HG02798 (cell line): Measurements from ENCODE around the gene LY86.
A peak's percentile ranks its signal among the peaks of the same experiment; 100 is the strongest.

Experiments used
- ATAC-seq: cut with Tn5 transposase; IDR thresholded peaks from one replicate; pipeline ENCODE4 v1.9.1; 2021; ENCODE audit warnings: mild to moderate bottlenecking; ENCODE audit not compliant: unreplicated experiment, poor library complexity

Gene LY86

DNA sequence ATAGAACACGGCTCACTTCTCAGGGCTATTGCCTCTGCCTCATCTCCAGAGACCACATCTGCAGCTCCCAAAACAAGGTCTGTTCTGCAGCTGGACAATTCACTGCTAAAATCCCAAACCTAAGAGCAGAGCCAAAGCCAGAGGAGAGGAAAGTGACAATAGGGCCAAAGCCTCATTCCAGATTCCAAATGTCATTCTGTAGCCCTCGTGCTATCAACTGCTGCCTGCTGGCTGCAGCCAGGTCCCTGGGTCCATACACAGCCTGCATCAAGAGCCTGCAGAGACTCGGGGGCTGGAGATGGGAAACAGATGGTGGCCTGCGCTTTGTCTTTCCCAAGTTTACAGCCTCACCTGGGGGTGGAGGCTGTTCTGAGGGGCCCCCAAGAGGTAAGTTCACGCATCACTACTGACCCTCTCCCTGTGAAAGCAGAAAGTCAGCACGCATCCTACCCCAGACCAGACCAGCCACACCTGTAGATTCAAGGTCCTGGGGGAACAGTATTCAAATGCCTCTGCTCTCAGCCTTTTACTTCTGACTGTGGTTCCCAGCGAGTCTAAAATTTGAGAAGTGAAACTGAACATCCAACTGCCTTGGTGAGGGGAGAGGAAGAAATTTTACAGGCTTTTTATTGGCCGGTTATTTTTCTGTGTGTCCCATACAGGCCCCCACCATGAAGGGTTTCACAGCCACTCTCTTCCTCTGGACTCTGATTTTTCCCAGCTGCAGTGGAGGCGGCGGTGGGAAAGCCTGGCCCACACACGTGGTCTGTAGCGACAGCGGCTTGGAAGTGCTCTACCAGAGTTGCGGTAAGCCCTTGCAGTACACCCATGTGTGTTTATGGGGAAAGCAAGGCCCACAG, at the start of gene LY86:
LY86 (plus strand) TSS at position 657 of the 860 bp plus-strand sequence; CDS start at position 672, 15 bp downstream.
- peak; percentile 55 for ATAC-seq

GRCh38 chr6:6539036-6539435, 49.5 kb upstream of the LY86 start:
- ATAC-seq, result no peak

- ATAC-seq, result no peak
Observed at GRCh38 chr6:6542357-6542756, 46.2 kb upstream of the LY86 start.

DNA sequence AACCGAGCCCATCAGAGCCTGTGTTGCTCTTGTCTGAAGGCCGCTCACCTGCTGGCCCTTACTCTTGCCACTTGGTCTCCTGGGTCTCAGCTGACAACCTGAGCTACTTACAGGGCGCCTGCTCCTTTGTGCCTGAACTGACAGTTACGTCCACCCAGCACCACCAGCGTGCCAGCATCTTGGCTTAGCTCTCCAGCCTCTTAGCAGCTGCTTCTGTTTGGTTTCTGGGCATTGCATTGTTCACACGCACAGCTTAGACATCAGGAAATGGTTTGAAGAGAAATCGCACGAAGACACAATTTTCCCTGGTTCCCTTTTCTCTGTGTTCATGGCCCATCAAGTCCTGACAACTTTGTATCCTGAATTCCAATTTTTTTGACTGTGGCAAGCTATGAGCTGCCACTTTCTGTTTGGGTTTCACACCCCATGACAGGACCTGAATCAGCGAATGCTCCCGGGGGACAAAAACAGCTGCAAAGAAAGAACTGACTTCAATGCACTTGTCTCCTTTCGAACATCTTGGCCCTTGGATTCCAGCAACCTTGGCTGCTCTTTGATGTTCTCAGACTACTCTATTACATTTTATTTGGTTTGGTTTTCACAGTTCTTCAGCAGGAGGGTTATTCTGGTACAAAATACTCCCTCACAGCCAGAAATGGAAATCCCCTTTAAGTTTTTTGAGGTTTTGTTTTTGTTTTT, 45.2 kb upstream of the LY86 start:
- ATAC-seq, result peak; percentile 23

DNA sequence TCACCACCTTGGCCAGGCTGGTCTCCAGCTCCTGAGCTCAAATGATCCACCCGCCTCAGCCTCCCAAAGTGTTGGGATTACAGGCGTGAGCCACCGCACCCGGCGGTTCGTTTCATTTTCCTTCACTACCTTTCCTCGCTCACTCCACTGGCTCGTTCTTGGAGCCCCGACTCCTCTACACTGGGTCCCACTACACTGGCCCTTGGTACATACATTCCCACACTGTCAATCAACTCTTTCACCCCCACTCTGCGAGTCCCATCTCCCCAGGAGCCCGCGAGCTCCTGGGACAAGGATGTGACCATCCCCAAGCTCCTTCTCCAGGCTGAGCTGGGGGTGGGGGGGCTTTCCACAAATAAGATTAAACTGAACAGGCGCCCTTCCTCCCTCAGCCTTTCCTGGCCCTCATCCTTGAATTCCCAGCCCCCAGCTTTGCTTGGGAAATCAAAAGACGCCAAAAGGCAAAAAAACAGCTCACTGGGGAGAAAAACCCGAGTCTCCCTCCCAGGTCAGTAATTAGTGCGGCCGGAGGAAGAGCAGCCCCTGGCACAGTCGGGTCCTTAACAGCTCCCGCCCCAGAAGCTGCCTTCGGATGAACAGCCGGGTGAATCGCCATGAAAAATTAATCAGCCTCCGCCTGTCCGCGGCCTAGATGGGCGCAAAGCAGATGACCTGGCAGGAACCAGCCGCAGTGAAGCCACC, 42.8 kb upstream of the LY86 start:
- ATAC-seq, result peak; percentile 12

GRCh38 chr6:6546318-6547109, 42.0 kb upstream of the LY86 start:
- ATAC-seq, result peak; percentile 52

- peak; percentile 80 for ATAC-seq
Observed at GRCh38 chr6:6547110-6547879, 41.2 kb upstream of the LY86 start.

GRCh38 chr6:6556161-6556737, 32.3 kb upstream of the LY86 start:
- ATAC-seq, result no peak

DNA sequence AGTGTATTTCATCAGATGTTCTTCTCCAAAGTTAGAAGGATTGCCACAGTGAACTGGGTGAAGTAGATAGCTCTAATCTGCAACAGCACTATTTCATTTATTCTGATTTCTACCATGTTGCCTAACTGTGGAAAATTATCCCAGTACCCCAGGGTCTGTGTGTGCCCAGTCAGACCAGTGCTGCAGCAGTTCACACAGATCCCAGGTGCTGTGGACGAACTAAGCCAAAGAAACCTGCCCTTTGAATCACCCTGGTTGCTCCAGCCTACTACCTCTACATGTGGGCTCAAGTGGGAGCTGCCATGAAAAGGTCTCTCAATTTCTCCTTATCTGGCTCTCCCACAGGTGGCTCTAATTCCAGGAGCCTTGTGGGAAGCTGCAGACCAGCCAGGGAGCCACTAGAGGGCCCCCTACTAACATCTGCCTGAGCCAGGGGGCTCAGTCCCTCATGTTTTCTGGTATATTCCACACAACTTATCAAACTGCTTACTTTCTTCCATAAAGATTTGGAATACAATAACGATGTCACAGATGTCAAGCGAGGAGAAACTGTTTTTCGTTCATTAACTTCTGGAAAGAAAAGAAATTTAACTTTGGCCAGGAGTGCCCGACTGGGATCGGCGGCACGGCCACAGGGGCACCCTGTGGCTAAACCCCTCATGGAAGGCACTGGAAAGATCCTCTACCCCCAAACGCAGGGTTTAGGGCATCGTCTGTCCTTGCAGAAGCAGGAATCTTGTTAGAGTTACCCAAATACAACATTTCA, 31.6 kb upstream of the LY86 start:
- ATAC-seq, result peak; percentile 57

- no peak for ATAC-seq
Observed at GRCh38 chr6:6557504-6557839, 31.0 kb upstream of the LY86 start.

GRCh38 chr6:6557886-6558285, 30.6 kb upstream of the LY86 start:
- no peak for ATAC-seq

GRCh38 chr6:6559994-6560570, 28.4 kb upstream of the LY86 start:
- ATAC-seq, result no peak

DNA sequence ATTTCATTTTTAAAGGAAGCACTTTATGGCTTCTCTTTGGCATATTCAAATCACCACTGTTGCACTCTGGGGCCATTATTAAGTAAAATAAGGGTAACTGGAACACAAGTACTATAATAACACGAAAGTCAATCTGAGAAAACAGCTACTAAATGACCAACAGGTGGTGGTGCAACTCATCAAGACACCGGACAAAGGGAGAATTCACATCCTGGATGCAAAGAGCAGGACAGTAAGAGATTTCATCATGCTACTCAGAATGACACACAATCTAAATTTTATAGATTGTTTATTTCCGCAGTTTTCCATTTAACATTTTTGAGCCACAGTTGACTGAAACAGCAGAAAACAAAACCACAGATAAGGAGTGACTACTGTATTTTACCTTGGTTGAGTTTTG, 27.6 kb upstream of the LY86 start:
- ATAC-seq, result no peak

GRCh38 chr6:6564154-6564553, 24.4 kb upstream of the LY86 start:
- no peak for ATAC-seq

GRCh38 chr6:6565069-6565468, 23.5 kb upstream of the LY86 start:
- no peak for ATAC-seq

DNA sequence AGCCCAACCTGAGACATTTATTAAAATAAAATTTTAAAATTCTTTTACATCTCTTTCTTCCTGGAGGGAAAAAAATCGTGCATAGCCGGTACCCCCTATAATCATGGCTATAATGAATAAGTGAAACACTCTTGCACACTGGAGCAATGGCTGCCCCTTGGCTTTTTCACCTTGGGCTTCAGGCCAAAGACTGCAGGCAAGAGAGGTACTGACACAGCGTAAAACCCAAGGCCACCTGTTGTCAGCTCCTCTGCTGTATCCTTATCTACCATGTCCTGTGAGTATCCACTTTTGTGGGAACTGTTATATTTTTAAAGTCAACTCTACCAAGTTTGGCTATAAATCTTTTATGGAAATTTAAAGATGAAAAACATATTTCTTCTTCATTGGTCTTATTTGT, 23.0 kb upstream of the LY86 start:
- no peak for ATAC-seq

DNA sequence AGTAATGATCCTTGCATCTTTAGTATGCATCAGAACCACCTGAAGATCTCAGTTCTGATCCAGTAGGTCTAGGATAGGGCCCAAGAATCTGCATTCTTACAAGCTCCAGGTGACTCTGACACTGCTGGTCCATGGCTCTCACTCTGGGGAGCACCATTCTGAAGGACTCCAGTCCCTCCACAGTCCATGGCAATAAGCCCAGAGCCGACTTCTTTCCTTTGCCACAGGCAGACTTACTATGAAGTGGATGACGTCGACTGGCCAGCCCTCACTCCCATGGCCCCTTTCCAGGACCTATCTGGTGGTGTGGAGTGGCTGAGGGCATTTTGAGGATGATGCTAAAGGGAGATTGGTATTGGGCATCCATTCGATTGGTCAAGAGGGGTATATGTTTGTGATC, 21.8 kb upstream of the LY86 start:
- ATAC-seq, result no peak

- ATAC-seq, result no peak
Observed at GRCh38 chr6:6569096-6569810, 19.3 kb upstream of the LY86 start.
